Uterus (tissue), 4 donors: ENCODE results near the gene NEK5. TPM values are rescaled to one million over a fixed set of nuclear protein-coding genes. Genes with fewer than 3 reads are reported as not detected.
A peak's percentile ranks its signal among the peaks of the same experiment; 100 is the strongest.
"Not testable (repeated sequence)": the region's sequence is repeated elsewhere in the genome, so short reads cannot be mapped to it uniquely, and the experiment has no call there.

Experiments
- DNase-seq, 2 donors: peaks; one replicate each; pipeline ENCODE4 v3.0.0-alpha.2; 2019 to 2020
- H3K27ac ChIP-seq, 2 donors: fragments of 200-600 bp; sonication (generic); 1 replicate in 1 of 2; 2 replicates in 1 of 2; pipeline ENCODE4 v1.5.1; 2016 to 2018
- H3K27me3 ChIP-seq, 2 donors: fragments of 200-600 bp; sonication (generic); one replicate each; pipeline ENCODE4 v1.5.1; 2018 to 2019; ENCODE audit warnings: control low read depth in 1 of 2
- H3K36me3 ChIP-seq, 2 donors: fragments of 200-600 bp; sonication (generic); one replicate each; pipeline ENCODE4 v1.5.1; 2019; ENCODE audit warnings: control low read depth in 1 of 2
- H3K4me1 ChIP-seq, 2 donors: fragments of 200-600 bp; sonication (generic); one replicate each; pipeline ENCODE4 v1.5.1; 2018 to 2019; ENCODE audit warnings: control low read depth in 1 of 2
- H3K4me3 ChIP-seq, 2 donors: fragments of 200-600 bp; sonication (generic); 1 replicate in 1 of 2; 2 replicates in 1 of 2; pipeline ENCODE4 v1.5.1; 2018 to 2019; ENCODE audit warnings: mild to moderate bottlenecking in 1 of 2
- H3K9me3 ChIP-seq, 2 donors: fragments of 200-600 bp; sonication (generic); one replicate each; pipeline ENCODE4 v1.5.1; 2019; ENCODE audit warnings: control low read depth in 1 of 2
- POLR2A ChIP-seq, 2 donors: fragments of 450-650 bp; IDR thresholded peaks; one replicate each; pipeline ENCODE4 v1.6.1; 2016; ENCODE audit warnings: antibody characterized with exemption in 2 of 2, mild to moderate bottlenecking in 1 of 2, moderate library complexity in 1 of 2
- intact Hi-C: fragments of 100-400 bp; cut with DNase I; formaldehyde crosslinking; loops from one replicate; pipeline ENCODE4 v1.15.1; 2023; ENCODE audit warnings: low total_unique reads
- total RNA-seq, 4 donors: library from RNA; depleted of rRNA in 3 of 4; stranded (reverse); fragments of >200 nt in 3 of 4; gene quantifications; one replicate each; pipeline versions ENCODE4 v1.1.0 to v1.2.4, GENCODE V29; 2014 to 2023
- TF ChIP-seq, protein P1 (sequence below), 4 experiments: fragments of 200-600 bp in 2 of 4; fragments of 450-650 bp in 2 of 4; sonication (generic) in 2 of 4; IDR thresholded peaks; one replicate each; pipeline ENCODE4 v1.5.1; 2016 to 2019; ENCODE audit warnings: antibody characterized with exemption in 4 of 4, mild to moderate bottlenecking in 2 of 4, moderate library complexity in 1 of 4
- donor health status: DM: yes; HTN: yes; CAD: no.

The NEK5 gene, protein sequence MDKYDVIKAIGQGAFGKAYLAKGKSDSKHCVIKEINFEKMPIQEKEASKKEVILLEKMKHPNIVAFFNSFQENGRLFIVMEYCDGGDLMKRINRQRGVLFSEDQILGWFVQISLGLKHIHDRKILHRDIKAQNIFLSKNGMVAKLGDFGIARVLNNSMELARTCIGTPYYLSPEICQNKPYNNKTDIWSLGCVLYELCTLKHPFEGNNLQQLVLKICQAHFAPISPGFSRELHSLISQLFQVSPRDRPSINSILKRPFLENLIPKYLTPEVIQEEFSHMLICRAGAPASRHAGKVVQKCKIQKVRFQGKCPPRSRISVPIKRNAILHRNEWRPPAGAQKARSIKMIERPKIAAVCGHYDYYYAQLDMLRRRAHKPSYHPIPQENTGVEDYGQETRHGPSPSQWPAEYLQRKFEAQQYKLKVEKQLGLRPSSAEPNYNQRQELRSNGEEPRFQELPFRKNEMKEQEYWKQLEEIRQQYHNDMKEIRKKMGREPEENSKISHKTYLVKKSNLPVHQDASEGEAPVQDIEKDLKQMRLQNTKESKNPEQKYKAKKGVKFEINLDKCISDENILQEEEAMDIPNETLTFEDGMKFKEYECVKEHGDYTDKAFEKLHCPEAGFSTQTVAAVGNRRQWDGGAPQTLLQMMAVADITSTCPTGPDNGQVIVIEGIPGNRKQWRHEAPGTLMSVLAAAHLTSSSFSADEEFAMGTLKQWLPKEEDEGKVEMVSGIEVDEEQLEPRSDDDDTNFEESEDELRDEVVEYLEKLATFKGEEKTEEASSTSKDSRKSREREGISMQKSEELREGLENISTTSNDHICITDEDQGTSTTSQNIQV
- 1 to 10 TPM in 3 of 4 donors, under 1 TPM in 1; 0.76 to 7.9 (median 3.5) TPM for total RNA-seq

- Histone ChIP-seq H3K36me3 (no peaks in the 10 kb centered on the region), H3K4me3 (peak within 1 kb of the TSS; percentile 49 to 64), H3K9me3 (no peaks in the 10 kb centered on the region), H3K4me1 (no peaks in the 10 kb centered on the region), H3K27ac (peak within 1 kb of the TSS; percentile 50), H3K27me3 (no peaks in the 10 kb centered on the region)
- intact Hi-C loops = loop anchor here (10.0 kb wide), 1 partner anchor 314 kb away; no protein-coding TSS in a partner anchor
- no peak for TF ChIP-seq POLR2A (IDR thresholded peaks at IDR 0.05)
- TF ChIP-seq, protein P1, sequence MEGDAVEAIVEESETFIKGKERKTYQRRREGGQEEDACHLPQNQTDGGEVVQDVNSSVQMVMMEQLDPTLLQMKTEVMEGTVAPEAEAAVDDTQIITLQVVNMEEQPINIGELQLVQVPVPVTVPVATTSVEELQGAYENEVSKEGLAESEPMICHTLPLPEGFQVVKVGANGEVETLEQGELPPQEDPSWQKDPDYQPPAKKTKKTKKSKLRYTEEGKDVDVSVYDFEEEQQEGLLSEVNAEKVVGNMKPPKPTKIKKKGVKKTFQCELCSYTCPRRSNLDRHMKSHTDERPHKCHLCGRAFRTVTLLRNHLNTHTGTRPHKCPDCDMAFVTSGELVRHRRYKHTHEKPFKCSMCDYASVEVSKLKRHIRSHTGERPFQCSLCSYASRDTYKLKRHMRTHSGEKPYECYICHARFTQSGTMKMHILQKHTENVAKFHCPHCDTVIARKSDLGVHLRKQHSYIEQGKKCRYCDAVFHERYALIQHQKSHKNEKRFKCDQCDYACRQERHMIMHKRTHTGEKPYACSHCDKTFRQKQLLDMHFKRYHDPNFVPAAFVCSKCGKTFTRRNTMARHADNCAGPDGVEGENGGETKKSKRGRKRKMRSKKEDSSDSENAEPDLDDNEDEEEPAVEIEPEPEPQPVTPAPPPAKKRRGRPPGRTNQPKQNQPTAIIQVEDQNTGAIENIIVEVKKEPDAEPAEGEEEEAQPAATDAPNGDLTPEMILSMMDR (IDR thresholded peaks at IDR 0.05) = peak; percentile 62 to 79 (median 71)
- peak; percentile 47 to 49 for DNase-seq
These were observed at the start of gene NEK5 for GRCh38 chr13:52128714-52129700. Gene NEK5, minus strand, starts transcription at chr13:52129073. Its CDS starts 1,591 bp downstream, at chr13:52127482.

GRCh38 chr13:52177276-52177675 is 48.4 kb upstream of the NEK5 start:
- Histone ChIP-seq H3K36me3 (no peaks in the 10 kb centered on the region), H3K27ac (no peak overlapping the region), H3K27me3 (no peaks in the 10 kb centered on the region), H3K4me3 (no peak overlapping the region), H3K4me1 (no peaks in the 10 kb centered on the region), H3K9me3 (no peaks in the 10 kb centered on the region)
- intact Hi-C loops = no loop called here
- TF ChIP-seq POLR2A (IDR thresholded peaks at IDR 0.05) = no peak
- no peak for DNase-seq

DNA sequence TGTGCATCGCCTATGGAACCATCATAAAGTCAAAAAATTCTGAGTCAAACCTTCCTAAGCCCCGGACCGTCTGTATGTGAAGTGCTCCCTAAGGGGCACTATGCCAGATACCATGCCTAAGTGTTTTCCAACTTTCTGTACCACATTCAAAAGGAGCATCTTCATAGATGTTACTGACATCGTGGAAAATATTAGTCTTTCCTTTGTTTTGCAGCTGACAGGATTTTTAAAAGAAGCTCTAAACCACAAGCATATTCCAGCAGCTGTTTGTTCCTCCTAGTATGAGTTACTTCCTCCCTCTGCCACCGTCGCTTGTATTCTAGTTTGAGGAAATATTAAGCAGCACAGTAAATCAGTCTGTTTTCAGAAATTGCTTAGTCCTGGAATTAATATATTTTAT is 45.1 kb upstream of the NEK5 start:
- H3K27me3 ChIP-seq, H3K4me1 ChIP-seq, H3K27ac ChIP-seq, DNase-seq, H3K9me3 ChIP-seq, H3K4me3 ChIP-seq, H3K36me3 ChIP-seq, intact Hi-C loops: not testable (repeated sequence)

GRCh38 chr13:52173373-52173772 is 44.5 kb upstream of the NEK5 start:
- intact Hi-C loops = no loop called here

GRCh38 chr13:52171686-52172085 is 42.8 kb upstream of the NEK5 start:
- H3K27me3 ChIP-seq, intact Hi-C loops, H3K36me3 ChIP-seq, DNase-seq, H3K4me3 ChIP-seq, H3K9me3 ChIP-seq, H3K4me1 ChIP-seq: not testable (repeated sequence)
- H3K27ac ChIP-seq = peak overlapping the region in 1 of 2 donors; percentile 6

More at GRCh38 chr13:52173373-52173772, 44.5 kb upstream of the NEK5 start:
- H3K27ac ChIP-seq = no peak overlapping the region
- H3K36me3 ChIP-seq = no peaks in the 10 kb centered on the region
- no peaks in the 10 kb centered on the region for H3K4me1 ChIP-seq
- H3K9me3 ChIP-seq = no peaks in the 10 kb centered on the region
- no peak for TF ChIP-seq POLR2A (IDR thresholded peaks at IDR 0.05)
- TF ChIP-seq, protein P1 (IDR thresholded peaks at IDR 0.05) = no peak
- no peak for DNase-seq
- H3K27me3 ChIP-seq = no peaks in the 10 kb centered on the region
- no peak overlapping the region for H3K4me3 ChIP-seq

DNA sequence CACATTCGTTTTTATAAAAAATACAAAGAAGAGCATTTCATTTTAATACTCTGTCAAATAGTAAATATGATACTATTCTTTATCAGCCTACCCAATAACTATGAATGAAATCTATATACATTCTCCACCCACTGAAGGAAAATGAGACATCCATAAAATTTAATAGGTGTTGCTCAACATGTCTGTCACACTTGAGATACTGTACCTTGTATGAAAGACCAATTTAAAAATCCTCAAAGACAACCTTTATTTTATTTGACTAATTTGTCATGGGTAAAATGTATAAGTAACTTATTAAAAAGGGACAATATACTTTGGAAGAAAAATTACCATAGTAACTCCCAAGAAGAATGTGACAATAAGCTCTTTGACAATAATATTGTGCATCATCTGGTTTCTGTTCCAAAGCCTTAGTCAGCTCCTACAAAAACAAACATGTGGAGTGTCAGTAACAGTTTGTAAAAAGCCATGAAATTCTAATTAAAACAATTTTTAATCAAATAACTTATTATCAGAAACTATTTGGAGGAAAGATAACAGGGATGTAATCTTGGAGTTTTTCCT is 42.0 kb upstream of the NEK5 start:
- H3K27ac ChIP-seq, H3K36me3 ChIP-seq, H3K9me3 ChIP-seq, H3K4me3 ChIP-seq, H3K27me3 ChIP-seq, intact Hi-C loops, H3K4me1 ChIP-seq, DNase-seq: not testable (repeated sequence)
